K562 (cell line): ENCODE measurements around the gene XPNPEP1.

ENCODE experiments used
- ATF3 ChIP-seq, 2 experiments: fragments of 450-650 bp in 1 of 2; sonication (generic) in 1 of 2; formaldehyde crosslinking in 1 of 2; IDR thresholded peaks in 1 of 2; conservative IDR thresholded peaks in 1 of 2; 2 replicates each; pipeline versions ENCODE4 v1.6.1 to v1.8.1; 2016 to 2023; ENCODE audit warnings: mild to moderate bottlenecking in 2 of 2, moderate library complexity in 2 of 2, inconsistent platforms in 1 of 2, missing genetic modification reagents in 1 of 2
- CTCF ChIP-seq, 3 experiments: IDR thresholded peaks in 2 of 3; conservative IDR thresholded peaks in 1 of 3; 2 replicates each; pipeline ENCODE4 v1.5.1; 2011 to 2012; ENCODE audit warnings: low read length in 3 of 3, mild to moderate bottlenecking in 3 of 3, control low read depth in 2 of 3, improper control_type of control experiment in 1 of 3, inconsistent platforms in 1 of 3, low read depth in 1 of 3, mixed read lengths in 1 of 3, moderate library complexity in 1 of 3; ENCODE audit not compliant: insufficient read depth in 2 of 3
- ELF4 ChIP-seq: fragments of 450-650 bp; formaldehyde crosslinking; IDR thresholded peaks from 2 replicates; pipeline ENCODE4 v1.4.0; 2022; ENCODE audit warnings: missing genetic modification characterization
- FOXA3 ChIP-seq, 2 experiments: fragments of 450-650 bp in 1 of 2; sonication (generic) in 1 of 2; formaldehyde crosslinking; IDR thresholded peaks in 1 of 2; conservative IDR thresholded peaks in 1 of 2; 2 replicates each; pipeline versions ENCODE4 v1.4.0 to v1.8.0; 2020 to 2022; ENCODE audit warnings: mild to moderate bottlenecking in 2 of 2, missing genetic modification reagents in 1 of 2
- HIVEP1 ChIP-seq: fragments of 250-450 bp; sonication (Bioruptor Pico); IDR thresholded peaks from 2 replicates; pipeline ENCODE4 v1.4.0; 2020; ENCODE audit warnings: mild to moderate bottlenecking
- JUND ChIP-seq, 2 experiments: IDR thresholded peaks; 2 replicates in 1 of 2; 3 replicates in 1 of 2; pipeline ENCODE4 v1.6.1; 2011; ENCODE audit warnings: borderline replicate concordance in 2 of 2, low read depth in 2 of 2, low read length in 2 of 2, improper control_type of control experiment in 1 of 2, missing biosample characterization in 1 of 2, missing genetic modification characterization in 1 of 2, missing genetic modification reagents in 1 of 2
- NFYB ChIP-seq: IDR thresholded peaks from 2 replicates; pipeline ENCODE4 v1.6.1; 2011; ENCODE audit warnings: mild to moderate bottlenecking, moderate library complexity; ENCODE audit not compliant: insufficient read length; ENCODE audit errors: extremely low read depth
- PBX2 ChIP-seq, 2 experiments: IDR thresholded peaks in 1 of 2; conservative IDR thresholded peaks in 1 of 2; 2 replicates each; pipeline ENCODE4 v1.6.1; 2016; ENCODE audit warnings: low read depth in 2 of 2, mild to moderate bottlenecking in 1 of 2, missing compliant biosample characterization in 1 of 2, missing genetic modification characterization in 1 of 2, moderate library complexity in 1 of 2
- POLR2AphosphoS5 ChIP-seq: IDR thresholded peaks from 2 replicates; pipeline ENCODE4 v1.6.1; 2011; ENCODE audit warnings: mild to moderate bottlenecking, low read depth, low read length, moderate library complexity; ENCODE audit not compliant: control insufficient read depth, insufficient read depth
- SAP30 ChIP-seq: fragments of 200-600 bp; sonication (generic); IDR thresholded peaks from 2 replicates; pipeline ENCODE4 v1.6.1; 2012; ENCODE audit warnings: borderline replicate concordance, low read depth, mild to moderate bottlenecking, moderate library complexity, low read length, control low read depth, inconsistent platforms; ENCODE audit not compliant: insufficient read depth, poor library complexity, severe bottlenecking
- TAF1 ChIP-seq: IDR thresholded peaks from 2 replicates; pipeline ENCODE4 v1.6.1; 2011; ENCODE audit warnings: mild to moderate bottlenecking, low read length, moderate library complexity; ENCODE audit not compliant: insufficient read depth, control insufficient read depth, severe bottlenecking; ENCODE audit errors: extremely low read depth
- ZHX1 ChIP-seq: fragments of 150-350 bp; conservative IDR thresholded peaks from 2 replicates; pipeline ENCODE4 v1.6.1; 2014; ENCODE audit warnings: low read length
- ZNF76 ChIP-seq: fragments of 250-450 bp; sonication (Bioruptor Pico); IDR thresholded peaks from 2 replicates; pipeline ENCODE4 v1.4.0; 2020; ENCODE audit warnings: mild to moderate bottlenecking, moderate library complexity, borderline replicate concordance

- no peak for TF ChIP-seq SAP30
- TF ChIP-seq CTCF (IDR thresholded peaks at IDR 0.05 in 2 of 3, conservative IDR thresholded peaks at IDR 0.05 in 1 of 3; ENCODE audit: insufficient read depth in 2 of 3, low read depth in 1 of 3, low read length in 3 of 3) = no peak
- no peak for TF ChIP-seq ATF3 (IDR thresholded peaks at IDR 0.05)
- no peak for TF ChIP-seq ATF3 (CRISPR knock-in tag; conservative IDR thresholded peaks at IDR 0.05)
- TF ChIP-seq FOXA3 (CRISPR knock-in tag; conservative IDR thresholded peaks at IDR 0.05 in 1 of 2, IDR thresholded peaks at IDR 0.05 in 1 of 2) = no peak
- TF ChIP-seq ZNF76 (CRISPR knock-in tag) = no peak
- TF ChIP-seq TAF1 = no peak
- TF ChIP-seq HIVEP1 (CRISPR knock-in tag) = no peak
- no peak for TF ChIP-seq ZHX1
- TF ChIP-seq JUND (IDR thresholded peaks at IDR 0.05; ENCODE audit: borderline replicate concordance, low read depth, low read length) = no peak
- no peak for TF ChIP-seq JUND (tag; IDR thresholded peaks at IDR 0.05; ENCODE audit: borderline replicate concordance, low read depth, low read length)
- TF ChIP-seq NFYB = no peak
- TF ChIP-seq POLR2AphosphoS5 = no peak
- TF ChIP-seq ELF4 = no peak
- TF ChIP-seq PBX2 (CRISPR knock-in tag; IDR thresholded peaks at IDR 0.05; ENCODE audit: low read depth) = no peak
- TF ChIP-seq PBX2 (tag; conservative IDR thresholded peaks at IDR 0.05; ENCODE audit: low read depth) = no peak
Measured at GRCh38 chr10:109887776-109888175, 35.5 kb downstream of the XPNPEP1 start.
